Mesenteric fat pad (tissue), 1 donor: Measurements from ENCODE around the gene GRID1. TPM values are rescaled to one million over a fixed set of nuclear protein-coding genes. Genes with fewer than 3 reads are reported as not detected.

ENCODE experiments used
- DNase-seq: peaks from one replicate; pipeline ENCODE4 v3.0.0-alpha.2; 2020; ENCODE audit warnings: low spot score
- total RNA-seq: library from RNA; stranded (reverse); fragmentation: NEBNext Ultra II Directional; extraction: Animal tissue kit (Norgen Biotek cat#: 25700); gene quantifications from one replicate; pipeline ENCODE4 v1.2.1, GENCODE V29; 2021
- donor health status: DM: yes; HTN: yes; CAD: no.

Gene GRID1
- total RNA-seq, 1 donor from 2014 or later: 2.1 TPM

- DNase-seq: no peak
Measured at GRCh38 chr10:86121200-86121599, 245.4 kb downstream of the GRID1 start.

- DNase-seq: no peak
Measured at GRCh38 chr10:86117051-86117450, 249.5 kb downstream of the GRID1 start.

- DNase-seq: peak; percentile 53
Measured at GRCh38 chr10:86113983-86114382, 252.6 kb downstream of the GRID1 start.

GRCh38 chr10:86113501-86113900 lies 253.1 kb downstream of the GRID1 start:
- DNase-seq: peak; percentile 33

GRCh38 chr10:86113044-86113443 lies 253.6 kb downstream of the GRID1 start:
- DNase-seq: peak; percentile 43

- peak; percentile 60 for DNase-seq
Measured at GRCh38 chr10:86111902-86112545, 254.6 kb downstream of the GRID1 start.

- DNase-seq: peak; percentile 28
Measured at GRCh38 chr10:86110156-86110786, 256.3 kb downstream of the GRID1 start.

GRCh38 chr10:86109421-86109820 lies 257.2 kb downstream of the GRID1 start:
- DNase-seq: no peak

- DNase-seq: peak; percentile 20
Measured at GRCh38 chr10:86108696-86109095, 257.9 kb downstream of the GRID1 start.

GRCh38 chr10:86107611-86108310 lies 258.8 kb downstream of the GRID1 start:
- peak; percentile 60 for DNase-seq

GRCh38 chr10:86107131-86107530 lies 259.5 kb downstream of the GRID1 start:
- DNase-seq: peak; percentile 71

GRCh38 chr10:86106616-86107015 lies 260.0 kb downstream of the GRID1 start:
- peak; percentile 18 for DNase-seq

GRCh38 chr10:86105640-86106039 lies 261.0 kb downstream of the GRID1 start:
- peak; percentile 49 for DNase-seq

GRCh38 chr10:86105181-86105580 lies 261.4 kb downstream of the GRID1 start:
- DNase-seq: peak; percentile 78

GRCh38 chr10:86104611-86105145 lies 261.9 kb downstream of the GRID1 start:
- peak; percentile 74 for DNase-seq

GRCh38 chr10:86104156-86104555 lies 262.4 kb downstream of the GRID1 start:
- peak; percentile 73 for DNase-seq

GRCh38 chr10:86103391-86104101 lies 263.0 kb downstream of the GRID1 start:
- DNase-seq: peak; percentile 71

- DNase-seq: peak; percentile 43
Measured at GRCh38 chr10:86102451-86102850, 264.1 kb downstream of the GRID1 start.

GRCh38 chr10:86102031-86102430 lies 264.6 kb downstream of the GRID1 start:
- DNase-seq: peak; percentile 45

- peak; percentile 65 for DNase-seq
Measured at GRCh38 chr10:86100581-86101061, 266.0 kb downstream of the GRID1 start.
